B cell (primary cell): Measurements from ENCODE around the gene SLC6A16. TPM values are rescaled to one million over a fixed set of nuclear protein-coding genes. Genes with fewer than 3 reads are reported as not detected.

Experiments
- ATAC-seq: fragments of 200-7000 bp; cut with Tn5 transposase; one replicate; pipeline ENCODE4 v1.10.0; 2021; ENCODE audit warnings: low read depth, mild to moderate bottlenecking, moderate number of reproducible peaks, moderate library complexity
- CTCF ChIA-PET: fragments of 350-600 bp; sonication (Branson Sonifier 250); formaldehyde crosslinking; loops from one replicate; lab custom pipeline; 2021; ENCODE audit warnings: antibody characterized with exemption, inconsistent platforms; lab: Charles Lee
- POLR2A ChIA-PET: fragments of 350-600 bp; sonication (Branson Sonifier 250); formaldehyde crosslinking; loops from one replicate; lab custom pipeline; 2021; ENCODE audit warnings: antibody characterized with exemption; lab: Charles Lee
- DNase-seq: peaks from one replicate; pipeline ENCODE4 v3.0.0; 2013
- H2AFZ ChIP-seq: 2 replicates; pipeline ENCODE4 v1.6.1; 2012; ENCODE audit warnings: mild to moderate bottlenecking, low read depth, low read length; ENCODE audit not compliant: insufficient read depth, poor library complexity, severe bottlenecking
- H3K27ac ChIP-seq, 2 donors: 1 replicate in 1 of 2; 2 replicates in 1 of 2; pipeline ENCODE4 v1.5.1; 2012 to 2013; ENCODE audit warnings: low read length in 2 of 2, mild to moderate bottlenecking in 2 of 2, moderate library complexity in 1 of 2
- H3K27me3 ChIP-seq, 4 experiments: fragments of 200-600 bp in 1 of 4; sonication (generic) in 1 of 4; replicated peaks in 1 of 4; 1 replicate in 2 of 4; 2 replicates in 2 of 4; pipeline versions ENCODE4 v1.6.1 to v1.7.0; 2013 to 2016; ENCODE audit warnings: low read length in 3 of 4, mild to moderate bottlenecking in 2 of 4, mixed read lengths in 1 of 4, moderate library complexity in 1 of 4; ENCODE audit not compliant: insufficient read depth in 4 of 4, control insufficient read depth in 3 of 4; ENCODE audit errors: control extremely low read depth in 1 of 4
- H3K36me3 ChIP-seq, 2 experiments: replicated peaks in 1 of 2; 1 replicate in 1 of 2; 2 replicates in 1 of 2; pipeline versions ENCODE4 v1.6.1 to v1.7.1; 2013; ENCODE audit warnings: low read length in 1 of 2; ENCODE audit not compliant: insufficient read depth in 2 of 2, control insufficient read depth in 1 of 2; ENCODE audit errors: control extremely low read depth in 1 of 2, extremely low read depth in 1 of 2
- H3K4me1 ChIP-seq, 2 donors: fragments of 200-600 bp in 1 of 2; sonication (generic) in 1 of 2; 1 replicate in 1 of 2; 2 replicates in 1 of 2; pipeline versions ENCODE4 v1.5.1 to v1.6.1; 2013 to 2017; ENCODE audit warnings: low read length in 2 of 2; ENCODE audit not compliant: control insufficient read depth in 2 of 2, insufficient read depth in 2 of 2
- H3K4me2 ChIP-seq: replicated peaks from 2 replicates; pipeline ENCODE3; 2012; ENCODE audit warnings: mild to moderate bottlenecking, low read depth, low read length; ENCODE audit not compliant: poor library complexity, severe bottlenecking
- H3K4me3 ChIP-seq, 5 experiments: fragments of 200-600 bp in 1 of 5; sonication (generic) in 1 of 5; 1 replicate in 3 of 5; 2 replicates in 2 of 5; pipeline versions ENCODE4 v1.5.1 to v1.7.0; 2011 to 2016; ENCODE audit warnings: low read length in 4 of 5, mild to moderate bottlenecking in 4 of 5, low read depth in 2 of 5, control low read depth in 1 of 5, moderate library complexity in 1 of 5; ENCODE audit not compliant: insufficient read depth in 1 of 5; ENCODE audit errors: control extremely low read depth in 1 of 5, extremely low read depth in 1 of 5
- H3K79me2 ChIP-seq: fragments of 200-600 bp; sonication (generic); one replicate; pipeline ENCODE4 v1.6.0; 2016; ENCODE audit warnings: low read length; ENCODE audit not compliant: control insufficient read depth, insufficient read depth
- H3K9ac ChIP-seq: fragments of 200-600 bp; sonication (generic); 2 replicates; pipeline ENCODE4 v1.6.1; 2017; ENCODE audit warnings: mild to moderate bottlenecking, low read length, moderate library complexity
- H3K9me3 ChIP-seq, 3 donors: one replicate each; pipeline versions ENCODE4 v1.6.1 to v1.7.1; 2013; ENCODE audit warnings: low read length in 2 of 3; ENCODE audit not compliant: control insufficient read depth in 2 of 3, insufficient read depth in 1 of 3; ENCODE audit errors: control extremely low read depth in 1 of 3
- H4K20me1 ChIP-seq: 2 replicates; pipeline ENCODE4 v1.6.0; 2012; ENCODE audit warnings: mild to moderate bottlenecking, low read length; ENCODE audit not compliant: insufficient read depth, control insufficient read depth, poor library complexity, severe bottlenecking
- H3K27ac Mint-ChIP-seq: one replicate; pipeline ENCODE4 v1.8.0; 2021; ENCODE audit warnings: mixed read lengths
- H3K27me3 Mint-ChIP-seq: one replicate; pipeline ENCODE4 v1.8.0; 2021; ENCODE audit warnings: mixed read lengths
- H3K4me1 Mint-ChIP-seq: one replicate; pipeline ENCODE4 v1.8.0; 2021; ENCODE audit warnings: mixed read lengths
- H3K4me3 Mint-ChIP-seq: one replicate; pipeline ENCODE4 v1.8.0; 2021; ENCODE audit warnings: mixed read lengths
- H3K9me3 Mint-ChIP-seq: one replicate; pipeline ENCODE4 v1.8.0; 2022; ENCODE audit warnings: mixed read lengths; ENCODE audit not compliant: insufficient read depth
- EZH2 ChIP-seq: IDR thresholded peaks from 2 replicates; pipeline ENCODE4 v1.6.1; 2012; ENCODE audit warnings: borderline replicate concordance, low read depth, mild to moderate bottlenecking, moderate library complexity, low read length; ENCODE audit not compliant: insufficient read depth, poor library complexity, severe bottlenecking
- WGBS: methylation state at CpG from one replicate; pipeline ENCODE4 v1.1.5; 2013; ENCODE audit warnings: missing lambda C conversion rate; ENCODE audit not compliant: insufficient coverage; 5-methylcytosine and 5-hydroxymethylcytosine counted together
- intact Hi-C: fragments of 100-400 bp; cut with micrococcal nuclease; formaldehyde crosslinking; loops from one replicate; pipeline ENCODE4 v1.10.0; 2022
- polyA plus RNA-seq: library from polyadenylated mRNA; depleted of rRNA; stranded (reverse); fragments of >200 nt; gene quantifications from 2 replicates; pipeline ENCODE4 v1.2.3, GENCODE V29; 2012
- total RNA-seq, 2 donors: library from RNA; stranded (reverse); fragments of 120-200 nt in 1 of 2; gene quantifications; 1 replicate in 1 of 2; 2 replicates in 1 of 2; pipeline versions ENCODE4 v1.2.3 to v1.2.4, GENCODE V29; 2013 to 2022
- TF ChIP-seq, protein P1 (sequence below): fragments of 200-600 bp; IDR thresholded peaks from one replicate; pipeline ENCODE4 v1.8.0; 2022; ENCODE audit warnings: antibody characterized with exemption, mild to moderate bottlenecking

SLC6A16 gene
- total and polyA plus RNA-seq, 2 donors (not counting 1 experiment from before 2014, with no cell fraction given): 22.3 to 68.4 TPM

- H3K4me1 ChIP-seq: peaks cover 95 to 99% of the 10 kb centered on the region in 2 donors
- peak overlapping the region; percentile 75 for H3K4me3 Mint-ChIP-seq
- peak overlapping the region; percentile 69 to 93 for H3K27ac ChIP-seq
- H3K27me3 ChIP-seq: no peaks in the 10 kb centered on the region
- H3K4me1 Mint-ChIP-seq: peaks cover 85% of the 10 kb centered on the region
- peak overlapping the region; percentile 66 for H3K4me2 ChIP-seq
- ATAC-seq: no peak
- CTCF ChIA-PET: interaction anchor here (1.1 to 7.7 kb wide), 8 partner anchors 12 to 140 kb away, joined by 3 to 51 read pairs (median 6); no protein-coding TSS in a partner anchor
- H3K9ac ChIP-seq: peak overlapping the region; percentile 47
- no peak for DNase-seq
- H4K20me1 ChIP-seq: no peaks in the 10 kb centered on the region
- peaks cover 0 to 19% (median 0%) of the 10 kb centered on the region in 3 donors for H3K9me3 ChIP-seq
- POLR2A ChIA-PET: interaction anchor here (0.6 to 4.6 kb wide), 3 partner anchors 10 to 22 kb away, joined by 3 to 72 read pairs (median 9); no protein-coding TSS in a partner anchor
- no peak overlapping the region for H2AFZ ChIP-seq
- peaks cover 56% of the 10 kb centered on the region for H3K79me2 ChIP-seq
- WGBS: 30% methylated on average over 2 of the region's 2 CpGs
- H3K36me3 ChIP-seq: peaks cover 0 to 9% of the 10 kb centered on the region in 2 experiments
- peak overlapping the region in 4 of 5 experiments; percentile 2 to 41 (median 24) for H3K4me3 ChIP-seq
- no peaks in the 10 kb centered on the region for H3K27me3 Mint-ChIP-seq
- intact Hi-C loops: loop anchor here (5.0 kb wide), 1 partner anchor 34 kb away; the partner anchor contains the start of genes DKKL1 and TEAD2
- no peaks in the 10 kb centered on the region for H3K9me3 Mint-ChIP-seq
- TF ChIP-seq, protein P1, sequence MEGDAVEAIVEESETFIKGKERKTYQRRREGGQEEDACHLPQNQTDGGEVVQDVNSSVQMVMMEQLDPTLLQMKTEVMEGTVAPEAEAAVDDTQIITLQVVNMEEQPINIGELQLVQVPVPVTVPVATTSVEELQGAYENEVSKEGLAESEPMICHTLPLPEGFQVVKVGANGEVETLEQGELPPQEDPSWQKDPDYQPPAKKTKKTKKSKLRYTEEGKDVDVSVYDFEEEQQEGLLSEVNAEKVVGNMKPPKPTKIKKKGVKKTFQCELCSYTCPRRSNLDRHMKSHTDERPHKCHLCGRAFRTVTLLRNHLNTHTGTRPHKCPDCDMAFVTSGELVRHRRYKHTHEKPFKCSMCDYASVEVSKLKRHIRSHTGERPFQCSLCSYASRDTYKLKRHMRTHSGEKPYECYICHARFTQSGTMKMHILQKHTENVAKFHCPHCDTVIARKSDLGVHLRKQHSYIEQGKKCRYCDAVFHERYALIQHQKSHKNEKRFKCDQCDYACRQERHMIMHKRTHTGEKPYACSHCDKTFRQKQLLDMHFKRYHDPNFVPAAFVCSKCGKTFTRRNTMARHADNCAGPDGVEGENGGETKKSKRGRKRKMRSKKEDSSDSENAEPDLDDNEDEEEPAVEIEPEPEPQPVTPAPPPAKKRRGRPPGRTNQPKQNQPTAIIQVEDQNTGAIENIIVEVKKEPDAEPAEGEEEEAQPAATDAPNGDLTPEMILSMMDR: no peak
- no peak for TF ChIP-seq EZH2
- H3K27ac Mint-ChIP-seq: peak overlapping the region; percentile 99
These were observed 3.8 kb upstream of the SLC6A16 start for GRCh38 chr19:49328741-49329140.
